SK-MEL-5 (cell line): ENCODE measurements around the gene AK8. TPM values are rescaled to one million over a fixed set of nuclear protein-coding genes. Genes with fewer than 3 reads are reported as not detected.

Experiments used
- DNase-seq: peaks from one replicate; pipeline ENCODE4 v3.0.0-alpha.2; 2016; ENCODE audit warnings: low read depth, low spot score
- in situ Hi-C: cut with HindIII; loops from 2 replicates; pipeline ENCODE4 v1.10.0; 2016; ENCODE audit warnings: low sequenced_read_pairs, high pct_unique_total_duplicates, low pct_unique_long_range_greater_than_20kb
- polyA plus RNA-seq, 2 experiments: library from polyadenylated mRNA; depleted of rRNA; stranded (reverse); fragments of >200 nt; gene quantifications; 2 replicates each; pipeline ENCODE4 v1.2.3, GENCODE V29; 2015
- total RNA-seq: library from RNA; depleted of rRNA; stranded (reverse); fragments of >200 nt; shearing (Covaris generic); gene quantifications from 2 replicates; pipeline ENCODE4 v1.2.3, GENCODE V29; 2014; rRNA removed

AK8 gene, protein sequence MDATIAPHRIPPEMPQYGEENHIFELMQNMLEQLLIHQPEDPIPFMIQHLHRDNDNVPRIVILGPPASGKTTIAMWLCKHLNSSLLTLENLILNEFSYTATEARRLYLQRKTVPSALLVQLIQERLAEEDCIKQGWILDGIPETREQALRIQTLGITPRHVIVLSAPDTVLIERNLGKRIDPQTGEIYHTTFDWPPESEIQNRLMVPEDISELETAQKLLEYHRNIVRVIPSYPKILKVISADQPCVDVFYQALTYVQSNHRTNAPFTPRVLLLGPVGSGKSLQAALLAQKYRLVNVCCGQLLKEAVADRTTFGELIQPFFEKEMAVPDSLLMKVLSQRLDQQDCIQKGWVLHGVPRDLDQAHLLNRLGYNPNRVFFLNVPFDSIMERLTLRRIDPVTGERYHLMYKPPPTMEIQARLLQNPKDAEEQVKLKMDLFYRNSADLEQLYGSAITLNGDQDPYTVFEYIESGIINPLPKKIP
- 0.21 TPM in 1 of 2 replicates, not detected in the other for total RNA-seq
- polyA plus RNA-seq (2015; cell fraction: cytosol; rRNA removed): 0.04 TPM in 1 of 2 replicates, not detected in the other
- polyA plus RNA-seq (2015; cell fraction: nucleus; rRNA removed): 0.79 TPM in 1 of 2 replicates, not detected in the other

DNA sequence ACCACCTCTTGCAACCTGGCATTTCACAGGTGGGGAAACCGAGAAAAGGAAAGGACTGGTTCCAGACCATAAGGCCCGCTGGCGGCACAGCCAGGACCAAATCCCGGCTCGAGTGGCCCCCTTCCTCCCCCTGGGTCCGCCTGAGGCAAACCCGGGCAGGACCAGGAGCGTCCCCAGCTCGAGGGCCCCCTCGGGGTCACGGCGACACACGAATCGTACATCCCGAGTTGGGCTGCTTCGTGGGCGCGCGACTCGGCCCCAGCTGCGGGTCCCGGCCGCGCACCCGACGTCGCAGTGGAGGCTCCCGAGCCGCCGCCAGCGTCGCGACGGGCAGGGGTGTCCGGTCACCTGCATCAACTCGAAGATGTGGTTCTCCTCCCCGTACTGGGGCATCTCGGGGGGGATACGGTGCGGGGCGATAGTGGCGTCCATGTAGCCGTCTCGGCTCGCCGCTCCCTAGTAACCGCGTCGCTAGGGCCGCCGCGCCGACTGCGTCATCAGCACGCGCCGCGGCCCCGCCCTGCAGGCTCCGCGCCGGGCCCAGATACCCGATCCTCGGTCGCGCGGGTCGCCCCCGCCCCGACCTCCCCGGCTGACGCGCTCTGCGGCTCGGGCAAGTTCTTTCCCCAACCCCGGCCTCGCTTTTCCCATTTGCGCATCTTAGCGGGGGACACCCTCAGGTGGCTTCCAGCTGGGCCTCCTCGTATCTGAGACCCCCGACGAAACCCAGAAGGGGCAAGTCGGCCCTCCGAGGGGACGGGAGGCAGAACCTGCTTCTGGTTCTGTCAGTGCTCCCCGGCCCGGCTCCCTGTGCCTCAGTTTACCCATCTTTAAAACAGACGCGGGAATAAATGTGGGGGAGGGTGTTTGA, at the start of gene AK8:
Gene AK8, minus strand, starts transcription at position 461 of the 871 bp plus-strand sequence. Its CDS starts 29 bp downstream, at position 432.
- DNase-seq: peak; percentile 59
- in situ Hi-C loops: no loop called here

DNA sequence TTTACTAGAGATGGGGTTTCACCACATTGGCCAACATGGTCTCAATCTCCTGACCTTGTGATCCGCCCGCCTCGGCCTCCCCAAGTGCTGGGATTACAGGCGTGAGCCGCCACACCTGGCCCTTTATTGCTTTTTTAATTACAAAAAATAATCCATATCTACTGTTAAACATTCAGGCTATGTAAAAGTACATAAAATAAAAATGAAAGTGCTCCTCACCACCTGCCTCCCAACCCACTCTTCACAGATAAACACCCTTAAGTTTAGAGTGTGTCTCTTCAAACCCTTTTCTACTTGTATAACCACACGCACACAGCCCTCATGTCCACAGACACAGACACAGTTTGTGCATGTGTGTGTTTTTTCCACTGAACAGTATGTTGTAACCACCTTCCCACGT, 49.6 kb upstream of the AK8 start:
- in situ Hi-C loops: no loop called here
- DNase-seq: no peak

DNA sequence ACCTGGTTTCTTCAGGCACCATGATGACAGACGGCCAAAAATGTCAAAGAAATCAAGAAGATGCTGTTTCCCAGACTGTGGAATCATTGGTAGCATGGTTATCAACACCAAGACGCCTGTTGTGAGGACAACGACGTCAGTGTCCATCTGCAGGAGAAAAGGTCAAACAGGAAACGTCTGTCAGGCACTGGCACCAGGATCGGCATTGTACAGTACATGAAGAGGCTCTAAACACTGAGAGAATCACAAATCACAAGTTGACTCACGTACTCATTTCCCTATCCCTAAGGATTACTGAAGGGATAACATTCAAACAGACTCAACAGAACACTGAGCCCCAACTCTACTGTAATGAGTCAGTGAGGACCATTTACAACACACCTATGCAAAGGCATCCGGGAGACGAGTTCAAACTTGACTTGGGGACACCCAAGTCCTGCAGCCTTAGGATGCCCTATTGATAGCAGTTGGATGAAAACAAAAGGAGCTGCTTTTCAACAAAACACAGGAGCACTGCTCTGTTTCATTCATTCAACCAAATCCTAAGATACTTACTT, 45.3 kb upstream of the AK8 start:
- in situ Hi-C loops: no loop called here
- DNase-seq: peak; percentile 89

DNA sequence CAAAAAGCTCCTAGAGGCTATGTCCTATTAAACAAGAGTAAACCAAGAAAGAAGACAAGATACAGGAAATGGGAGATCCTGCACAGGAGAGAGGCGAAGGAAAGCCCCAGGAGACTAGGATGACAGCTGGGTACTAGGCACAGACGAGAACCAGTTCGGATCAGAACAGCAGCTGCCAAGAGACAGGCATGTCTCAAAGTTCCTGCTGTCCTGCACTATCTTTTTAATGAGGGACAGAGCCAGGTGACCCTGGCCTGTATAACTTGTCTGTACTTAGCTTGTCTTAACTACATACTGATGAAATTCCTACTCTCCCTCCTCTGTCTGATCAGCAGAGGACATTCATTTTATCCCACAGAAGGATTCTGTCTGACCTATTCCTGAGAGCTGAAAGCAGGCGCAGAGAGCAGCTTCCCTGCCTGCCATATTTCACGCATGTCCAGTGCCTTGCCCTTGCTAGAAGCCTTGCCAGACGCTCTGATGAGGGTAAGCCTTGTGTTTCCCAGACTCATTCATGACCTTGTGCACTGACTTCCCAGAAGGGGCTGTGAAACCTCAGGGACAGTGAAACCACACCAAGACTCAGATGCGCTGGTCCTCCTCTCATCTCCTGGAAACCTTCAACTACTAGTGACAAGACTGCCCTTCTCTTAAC, 41.7 kb upstream of the AK8 start:
- DNase-seq: no peak
- in situ Hi-C loops: no loop called here

DNA sequence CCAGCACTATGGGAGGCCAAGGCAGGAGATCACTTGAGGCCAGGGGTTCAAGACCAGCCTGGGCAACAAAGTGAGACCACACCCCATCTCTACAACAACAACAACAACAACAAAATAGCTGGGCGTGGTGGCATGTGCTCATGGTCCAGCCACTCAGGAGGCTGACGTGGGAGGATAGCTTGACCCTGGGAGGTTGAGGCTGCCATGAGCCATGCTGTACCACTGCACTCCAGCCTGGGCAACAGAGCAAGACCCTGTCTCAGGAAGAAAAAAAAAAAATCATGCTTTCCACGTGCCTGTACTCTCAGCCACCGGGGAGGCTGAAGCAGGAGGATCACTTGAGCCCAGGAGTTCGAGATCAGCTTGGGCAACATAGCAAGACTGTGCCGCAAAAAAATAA, 36.8 kb upstream of the AK8 start:
- DNase-seq: no peak
- in situ Hi-C loops: no loop called here

DNA sequence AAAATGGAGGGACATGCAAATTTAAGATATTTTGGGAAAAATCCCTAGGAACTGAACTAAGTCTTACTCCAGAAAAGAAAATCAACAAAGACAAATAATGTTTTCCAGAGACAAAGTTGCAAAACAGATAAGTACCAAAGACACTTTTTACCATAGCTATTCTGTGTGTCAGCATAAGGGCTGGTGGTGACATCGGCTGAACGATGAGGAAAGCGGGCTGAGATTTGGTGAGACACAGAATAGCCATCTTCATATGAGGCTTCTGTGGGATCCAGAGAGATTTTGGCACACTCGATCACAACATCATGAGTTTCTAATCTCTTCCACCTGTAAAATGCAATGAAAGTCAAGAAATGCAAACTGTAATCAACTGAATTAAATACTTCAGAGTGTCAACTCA, 34.0 kb upstream of the AK8 start:
- in situ Hi-C loops: no loop called here
- DNase-seq: no peak

DNA sequence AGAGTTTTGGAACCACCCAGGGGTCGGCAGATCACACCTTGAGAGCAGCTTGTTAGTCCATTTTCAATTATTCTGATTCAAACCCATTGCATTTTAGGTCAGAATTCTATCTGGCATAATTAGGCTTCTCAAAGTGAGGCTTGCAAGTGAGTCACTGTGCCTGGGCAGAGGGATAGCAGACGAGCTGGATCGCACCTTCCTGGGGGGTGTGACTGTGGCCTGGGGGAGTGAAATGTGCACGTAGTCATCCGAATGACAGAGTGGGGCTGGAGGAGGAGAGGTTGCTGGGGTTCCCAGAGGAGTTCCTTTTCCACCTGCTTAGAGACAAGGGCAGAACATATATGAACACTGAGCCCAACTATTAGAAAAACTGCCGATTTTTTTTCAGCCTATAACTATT, 32.3 kb upstream of the AK8 start:
- in situ Hi-C loops: no loop called here

DNA sequence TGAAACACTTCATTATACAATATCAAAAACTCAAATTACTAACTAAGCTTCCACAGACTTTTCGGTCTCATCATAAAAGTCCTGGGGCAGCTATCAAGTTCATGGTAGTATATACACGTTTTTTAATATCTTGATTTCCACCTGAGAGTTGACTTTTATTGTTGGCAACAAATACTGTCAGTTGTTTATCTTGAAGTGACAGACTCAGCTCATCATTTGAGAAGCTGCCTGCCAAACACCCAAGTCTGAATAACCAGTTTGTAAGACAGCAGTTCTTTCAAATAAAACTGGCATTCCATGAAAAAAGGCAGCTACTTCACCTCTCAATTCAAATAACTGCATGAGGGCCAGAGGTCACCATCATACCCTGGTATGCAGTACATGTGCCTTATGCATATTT, 31.2 kb upstream of the AK8 start:
- DNase-seq: no peak
- in situ Hi-C loops: no loop called here

More for the DNA sequence above, 32.3 kb upstream of the AK8 start:
- no peak for DNase-seq

DNA sequence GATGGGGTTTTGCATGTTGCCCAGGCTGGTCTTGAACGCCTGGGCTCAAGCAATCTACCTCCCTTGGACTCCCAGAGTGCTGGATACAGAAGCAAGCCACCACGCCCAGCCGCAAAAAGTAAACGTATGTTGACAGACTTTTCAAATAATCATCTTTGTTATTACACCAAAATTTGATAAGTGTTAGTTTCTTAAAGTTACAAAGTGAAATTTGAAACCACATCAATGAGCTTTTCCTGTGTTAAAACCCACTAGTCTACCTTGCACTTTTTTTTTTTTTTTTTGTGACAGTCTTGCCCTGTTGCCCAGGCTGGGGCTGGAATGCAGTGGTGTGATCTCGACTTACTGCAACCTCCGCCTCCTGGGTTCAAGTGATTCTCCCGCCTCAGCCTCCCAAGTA, 30.6 kb upstream of the AK8 start:
- in situ Hi-C loops: no loop called here
- DNase-seq: no peak

DNA sequence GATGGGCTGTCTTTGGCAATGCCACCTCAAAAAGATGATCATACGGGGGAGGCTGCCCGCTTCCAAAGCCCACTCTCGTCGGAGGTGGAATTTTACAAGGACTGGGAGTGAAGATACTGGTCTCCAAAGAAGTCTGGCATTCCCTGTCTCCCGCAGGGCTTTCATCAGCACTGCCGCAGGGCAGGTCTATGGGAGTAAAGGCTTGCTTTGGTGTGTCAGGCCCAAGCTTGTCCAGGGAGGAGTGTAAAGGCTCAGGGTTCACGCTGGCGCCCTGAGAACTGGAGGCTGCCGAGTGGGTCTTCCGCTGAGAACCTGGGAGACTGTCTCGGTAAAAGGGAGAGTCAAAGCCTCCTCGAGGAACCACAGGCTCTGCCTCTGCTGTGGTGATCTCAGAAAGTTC, 27.6 kb upstream of the AK8 start:
- in situ Hi-C loops: no loop called here
- DNase-seq: no peak

DNA sequence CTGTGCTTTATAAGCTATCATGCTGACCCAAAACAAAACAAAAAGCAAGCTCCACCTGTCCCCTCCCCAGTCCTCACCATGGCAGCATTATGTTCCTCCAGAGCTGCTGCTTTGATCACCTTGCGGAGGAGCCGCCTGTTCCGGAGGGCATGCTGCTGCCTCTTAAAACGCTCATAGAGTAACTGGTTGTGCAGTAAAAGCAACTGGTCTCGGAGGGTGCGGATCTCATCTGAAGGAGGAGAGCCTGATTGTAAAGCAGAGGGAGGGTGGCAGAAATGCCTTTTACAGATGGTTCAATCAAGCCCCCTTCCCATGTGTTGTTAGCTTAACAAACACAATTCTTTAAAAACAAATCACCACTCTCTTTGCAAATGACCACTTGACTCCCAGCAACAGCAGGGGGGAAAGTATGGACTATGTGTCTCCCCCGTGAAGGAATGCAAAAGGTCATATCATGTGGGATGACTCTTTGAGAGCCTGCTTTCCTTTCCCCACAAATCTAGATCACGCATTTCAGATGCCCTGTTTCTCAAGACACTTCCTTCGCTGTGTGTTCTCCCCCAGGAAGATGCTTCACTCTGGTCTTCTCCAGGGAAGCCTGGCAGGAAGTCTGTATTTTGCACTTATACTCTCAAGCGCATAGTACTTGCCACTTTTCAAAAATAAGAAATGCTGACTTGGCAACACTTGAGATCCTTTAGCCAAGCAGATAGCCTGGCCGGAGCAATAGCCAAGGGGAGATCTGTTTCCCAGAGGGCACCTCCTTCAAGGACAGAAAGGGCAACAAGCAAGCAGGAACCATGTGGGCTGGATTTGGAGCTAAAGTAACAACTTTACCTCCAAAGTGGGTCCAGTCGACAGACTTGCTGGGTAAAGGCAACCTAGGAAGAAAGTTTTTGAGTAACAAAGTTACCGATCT, 25.7 kb upstream of the AK8 start:
- in situ Hi-C loops: no loop called here
- DNase-seq: no peak

DNA sequence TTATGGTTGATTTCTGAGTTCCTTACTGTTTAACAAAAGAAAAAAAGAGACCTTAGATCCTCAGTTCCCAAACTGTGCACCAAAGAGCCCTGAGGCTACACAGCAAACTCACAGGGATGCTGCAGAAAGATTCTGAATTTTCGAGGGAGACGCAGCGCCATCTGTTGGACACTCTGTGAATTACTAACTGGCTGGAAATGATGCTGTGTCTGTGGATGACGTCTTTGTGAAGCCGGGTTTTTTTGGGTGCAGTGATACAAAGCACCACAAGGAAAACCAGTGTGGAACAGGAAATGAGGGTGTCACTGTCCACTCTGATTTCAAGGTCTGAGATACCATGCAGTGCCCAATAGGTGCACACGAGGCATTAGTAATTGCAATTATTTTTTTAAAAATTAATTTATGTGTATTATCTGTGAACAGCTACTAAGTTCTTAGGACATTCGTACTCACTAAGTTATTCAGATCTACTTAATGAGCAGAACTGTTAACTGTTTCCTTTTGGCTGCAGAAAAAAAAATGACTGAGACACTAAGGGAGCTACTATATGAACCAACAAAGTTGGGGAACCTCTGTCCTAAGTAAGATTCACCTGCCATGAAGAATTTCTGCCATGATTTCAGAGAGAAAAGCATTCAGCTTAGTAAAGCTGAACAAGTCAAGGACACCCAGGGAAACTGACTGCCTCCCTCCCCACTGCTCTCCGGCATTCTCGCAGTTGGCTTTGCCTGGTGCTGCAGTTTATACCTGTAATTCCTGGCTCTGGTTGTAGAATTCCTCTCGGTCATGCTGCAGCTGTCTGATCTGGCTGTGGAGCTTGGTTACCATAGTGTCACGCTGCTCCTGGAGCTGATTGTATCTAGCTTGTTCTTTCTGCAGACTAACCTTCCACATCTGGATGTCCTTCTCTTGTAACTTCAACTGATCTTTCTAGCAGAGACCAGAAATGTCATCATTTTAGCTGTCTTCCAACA, 24.1 kb upstream of the AK8 start:
- in situ Hi-C loops: no loop called here
- peak; percentile 91 for DNase-seq

DNA sequence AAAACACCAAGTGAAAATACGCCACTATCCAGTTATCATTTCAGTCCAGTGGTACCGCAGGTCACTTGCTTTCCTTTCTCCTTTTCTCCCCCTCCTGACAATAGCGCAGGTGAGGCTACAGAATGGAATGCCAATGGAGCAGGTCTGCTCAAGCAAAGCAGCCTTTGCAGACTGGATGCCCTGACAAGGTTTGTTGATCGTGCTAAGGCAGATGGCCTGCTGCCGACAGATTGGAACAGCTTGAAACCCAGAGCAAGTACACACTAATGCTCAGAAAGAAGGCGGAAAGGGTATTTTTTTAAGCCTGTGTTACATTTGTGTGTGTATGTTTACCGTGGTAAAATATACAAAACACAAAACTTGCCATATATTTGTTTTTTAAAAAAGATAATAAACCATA, 20.0 kb upstream of the AK8 start:
- in situ Hi-C loops: no loop called here
- no peak for DNase-seq

DNA sequence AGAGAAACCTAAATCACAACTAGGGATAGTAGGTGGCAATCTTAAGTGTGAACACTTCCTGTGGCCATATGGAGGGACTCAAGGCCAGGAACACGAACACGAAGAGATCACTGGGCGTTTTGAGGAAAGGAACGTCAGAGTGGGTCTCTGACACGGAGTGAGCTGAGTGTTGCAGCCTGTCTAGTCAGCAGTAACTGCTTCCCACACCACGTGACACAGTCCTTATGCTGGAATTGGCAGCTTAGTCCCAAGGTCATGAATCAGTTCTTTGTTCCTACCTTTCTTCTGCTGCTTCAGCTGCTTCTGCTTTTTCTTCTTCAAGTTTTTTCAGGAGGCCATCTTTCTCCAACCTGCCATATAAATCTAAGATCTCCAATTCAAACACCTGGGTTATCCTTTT, 18.8 kb upstream of the AK8 start:
- DNase-seq: peak; percentile 91
- in situ Hi-C loops: no loop called here

DNA sequence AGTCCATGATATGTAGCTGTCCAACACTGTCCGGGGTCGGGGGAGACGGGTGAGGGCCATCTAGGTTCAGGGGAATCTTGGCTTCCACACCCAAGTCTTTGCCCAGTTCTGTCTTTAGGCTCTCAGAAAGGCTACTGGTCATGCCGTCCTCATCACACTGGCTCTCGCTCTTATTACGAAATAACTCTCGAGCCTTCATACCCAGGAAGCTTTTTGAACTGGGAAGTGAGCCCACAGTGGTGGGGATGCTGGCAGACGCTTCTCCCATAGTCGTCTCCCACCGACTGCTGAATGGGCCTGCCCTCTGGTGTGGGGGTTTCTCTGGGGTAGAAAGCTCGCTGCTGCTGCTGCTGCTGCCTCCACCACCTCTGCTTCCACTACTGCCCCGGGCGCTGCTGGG, 18.2 kb upstream of the AK8 start:
- in situ Hi-C loops: no loop called here
- no peak for DNase-seq
